K562 (cell line): ENCODE data around the gene PHPT1. TPM values are rescaled to one million over a fixed set of nuclear protein-coding genes. Genes with fewer than 3 reads are reported as not detected.

Experiments used
- CHCHD3 ChIP-seq: fragments of 250-450 bp; sonication (Bioruptor Pico); IDR thresholded peaks from 2 replicates; pipeline ENCODE4 v2.1.2; 2022; ENCODE audit warnings: mild to moderate bottlenecking
- DNMT1 ChIP-seq: fragments of 450-650 bp; IDR thresholded peaks from 2 replicates; pipeline ENCODE4 v1.6.1; 2016; ENCODE audit warnings: antibody characterized with exemption, mild to moderate bottlenecking
- E2F3 ChIP-seq: fragments of 250-450 bp; sonication (Bioruptor Pico); IDR thresholded peaks from 2 replicates; pipeline ENCODE4 v1.4.0; 2020; ENCODE audit warnings: mild to moderate bottlenecking
- ELF4 ChIP-seq: fragments of 450-650 bp; formaldehyde crosslinking; IDR thresholded peaks from 2 replicates; pipeline ENCODE4 v1.4.0; 2022; ENCODE audit warnings: missing genetic modification characterization
- MEF2A ChIP-seq: IDR thresholded peaks from 2 replicates; pipeline ENCODE4 v1.6.1; 2011; ENCODE audit warnings: low read depth, mild to moderate bottlenecking, low read length, moderate library complexity; ENCODE audit not compliant: control insufficient read depth
- RBM22 ChIP-seq: fragments of 200-400 bp; formaldehyde crosslinking; IDR thresholded peaks from 2 replicates; pipeline ENCODE4 v1.6.1; 2018; ENCODE audit warnings: low read length, low read depth; ENCODE audit not compliant: poor library complexity, severe bottlenecking
- SMAD2 ChIP-seq: fragments of 150-350 bp; IDR thresholded peaks from 2 replicates; pipeline ENCODE4 v1.6.1; 2014; ENCODE audit warnings: low read depth, mild to moderate bottlenecking, low read length
- ZC3H11A ChIP-seq: IDR thresholded peaks from 2 replicates; pipeline ENCODE4 v1.6.1; 2012; ENCODE audit warnings: low read depth, low read length, improper control_type of control experiment
- ZNF121 ChIP-seq: sonication (generic); formaldehyde crosslinking; conservative IDR thresholded peaks from 2 replicates; pipeline ENCODE4 v1.8.0; 2022; ENCODE audit warnings: missing genetic modification reagents
- ZNF324 ChIP-seq: fragments of 250-450 bp; sonication (Bioruptor Pico); IDR thresholded peaks from 2 replicates; pipeline ENCODE4 v1.4.0; 2020; ENCODE audit warnings: mild to moderate bottlenecking
- ZNF431 ChIP-seq: sonication (generic); formaldehyde crosslinking; IDR thresholded peaks from 2 replicates; pipeline ENCODE4 v1.8.0; 2022; ENCODE audit warnings: mild to moderate bottlenecking, missing genetic modification reagents
- polyA plus RNA-seq, 8 experiments: library from polyadenylated mRNA; depleted of rRNA in 4 of 8; stranded (reverse) in 5 of 8; unstranded in 3 of 8; fragments of >200 nt; fragmentation: Nextera tagmentation in 2 of 8; fragmentation: Illumina TruSeq in 1 of 8; extraction: Ambion mirVana in 2 of 8; extraction: Trizol in 1 of 8; gene quantifications; 2 replicates each; pipeline versions ENCODE4 v1.2.1 to v1.2.3, GENCODE V29; 2011 to 2014; ENCODE audit warnings: inconsistent platforms in 1 of 8, missing spikeins in 1 of 8
- total RNA-seq, 7 experiments: library from RNA; depleted of rRNA in 6 of 7; stranded (reverse); fragments of >200 nt in 6 of 7; fragmentation: Illumina TruSeq in 2 of 7; extraction: Trizol in 2 of 7; gene quantifications; 2 replicates each; pipeline versions ENCODE4 v1.2.1 to v1.2.3, GENCODE V29; 2011 to 2021; ENCODE audit warnings: low replicate concordance in 1 of 7
- TF ChIP-seq, protein P1 (sequence below): fragments of 250-450 bp; sonication (Bioruptor Pico); IDR thresholded peaks from 2 replicates; pipeline ENCODE4 v1.6.1; 2021; ENCODE audit warnings: mild to moderate bottlenecking
- TF ChIP-seq, protein P2 (sequence below): fragments of 250-450 bp; sonication (Bioruptor Pico); IDR thresholded peaks from 2 replicates; pipeline ENCODE4 v1.4.0; 2020
- TF ChIP-seq, protein P3 (sequence below): fragments of 450-650 bp; IDR thresholded peaks from 2 replicates; pipeline ENCODE4 v1.6.1; 2016; ENCODE audit warnings: borderline replicate concordance
- TF ChIP-seq, protein P4 (sequence below), 2 experiments: fragments of 150-350 bp in 1 of 2; IDR thresholded peaks; 2 replicates each; pipeline ENCODE4 v1.6.1; 2012 to 2016; ENCODE audit warnings: low read depth in 2 of 2, low read length in 2 of 2, mild to moderate bottlenecking in 1 of 2, moderate library complexity in 1 of 2

The PHPT1 gene
- total and polyA plus RNA-seq, 9 of the 15 experiments (the other 6 are each of a cell fraction or from before 2014, with no cell fraction given), result 20.9 to 166 (median 129) TPM

DNA sequence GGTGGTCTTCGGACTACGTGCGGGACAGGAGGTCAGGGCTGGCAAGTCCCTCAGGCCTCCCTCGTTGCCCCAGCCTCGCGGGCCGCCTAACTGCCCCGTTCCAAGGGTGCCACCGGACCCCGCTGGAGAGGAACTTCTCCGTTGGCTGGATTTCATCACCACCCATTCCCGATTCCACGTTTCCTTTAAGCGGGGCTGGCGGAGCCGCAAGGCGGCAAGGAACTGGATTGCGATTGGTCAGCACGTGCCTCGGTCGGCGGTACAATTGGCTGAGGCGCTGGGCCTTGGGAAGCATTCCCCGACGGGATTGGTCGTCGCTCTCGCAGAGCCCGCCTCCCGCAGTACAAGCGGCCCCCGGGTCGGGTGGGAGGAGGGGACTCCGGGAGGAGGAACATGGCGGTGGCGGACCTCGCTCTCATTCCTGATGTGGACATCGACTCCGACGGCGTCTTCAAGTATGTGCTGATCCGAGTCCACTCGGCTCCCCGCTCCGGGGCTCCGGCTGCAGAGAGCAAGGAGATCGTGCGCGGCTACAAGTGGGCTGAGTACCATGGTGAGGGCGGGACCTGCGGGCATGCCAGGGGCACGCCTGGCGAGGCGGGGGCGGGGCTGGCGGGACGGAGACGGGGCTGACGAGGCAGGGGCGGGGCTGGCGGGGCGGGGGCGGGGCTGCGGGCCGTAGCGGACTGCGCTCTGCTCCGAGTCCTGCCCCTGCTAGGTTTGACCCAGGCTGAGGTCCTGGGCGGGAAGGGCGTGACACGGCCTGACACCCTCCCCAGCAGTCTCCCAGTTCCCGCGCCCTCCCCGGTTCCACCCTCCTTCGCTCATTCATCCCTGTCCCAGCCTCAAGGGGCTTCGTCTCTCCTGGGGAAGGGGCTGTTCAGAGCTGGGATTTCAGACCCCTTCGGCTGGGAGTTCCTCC, at the start of gene PHPT1 (continued):
- TF ChIP-seq, protein P1, sequence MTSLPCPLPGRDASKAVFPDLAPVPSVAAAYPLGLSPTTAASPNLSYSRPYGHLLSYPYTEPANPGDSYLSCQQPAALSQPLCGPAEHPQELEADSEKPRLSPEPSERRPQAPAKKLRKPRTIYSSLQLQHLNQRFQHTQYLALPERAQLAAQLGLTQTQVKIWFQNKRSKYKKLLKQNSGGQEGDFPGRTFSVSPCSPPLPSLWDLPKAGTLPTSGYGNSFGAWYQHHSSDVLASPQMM (CRISPR knock-in tag), result no peak
- no peak for TF ChIP-seq SMAD2
- TF ChIP-seq RBM22, result no peak
- no peak for TF ChIP-seq DNMT1
- 0 out of 2 replicates have a peak, but pooled peaks have one; percentile 18 for TF ChIP-seq E2F3 (CRISPR knock-in tag)
- peak; percentile 79 for TF ChIP-seq ELF4
- TF ChIP-seq, protein P2, sequence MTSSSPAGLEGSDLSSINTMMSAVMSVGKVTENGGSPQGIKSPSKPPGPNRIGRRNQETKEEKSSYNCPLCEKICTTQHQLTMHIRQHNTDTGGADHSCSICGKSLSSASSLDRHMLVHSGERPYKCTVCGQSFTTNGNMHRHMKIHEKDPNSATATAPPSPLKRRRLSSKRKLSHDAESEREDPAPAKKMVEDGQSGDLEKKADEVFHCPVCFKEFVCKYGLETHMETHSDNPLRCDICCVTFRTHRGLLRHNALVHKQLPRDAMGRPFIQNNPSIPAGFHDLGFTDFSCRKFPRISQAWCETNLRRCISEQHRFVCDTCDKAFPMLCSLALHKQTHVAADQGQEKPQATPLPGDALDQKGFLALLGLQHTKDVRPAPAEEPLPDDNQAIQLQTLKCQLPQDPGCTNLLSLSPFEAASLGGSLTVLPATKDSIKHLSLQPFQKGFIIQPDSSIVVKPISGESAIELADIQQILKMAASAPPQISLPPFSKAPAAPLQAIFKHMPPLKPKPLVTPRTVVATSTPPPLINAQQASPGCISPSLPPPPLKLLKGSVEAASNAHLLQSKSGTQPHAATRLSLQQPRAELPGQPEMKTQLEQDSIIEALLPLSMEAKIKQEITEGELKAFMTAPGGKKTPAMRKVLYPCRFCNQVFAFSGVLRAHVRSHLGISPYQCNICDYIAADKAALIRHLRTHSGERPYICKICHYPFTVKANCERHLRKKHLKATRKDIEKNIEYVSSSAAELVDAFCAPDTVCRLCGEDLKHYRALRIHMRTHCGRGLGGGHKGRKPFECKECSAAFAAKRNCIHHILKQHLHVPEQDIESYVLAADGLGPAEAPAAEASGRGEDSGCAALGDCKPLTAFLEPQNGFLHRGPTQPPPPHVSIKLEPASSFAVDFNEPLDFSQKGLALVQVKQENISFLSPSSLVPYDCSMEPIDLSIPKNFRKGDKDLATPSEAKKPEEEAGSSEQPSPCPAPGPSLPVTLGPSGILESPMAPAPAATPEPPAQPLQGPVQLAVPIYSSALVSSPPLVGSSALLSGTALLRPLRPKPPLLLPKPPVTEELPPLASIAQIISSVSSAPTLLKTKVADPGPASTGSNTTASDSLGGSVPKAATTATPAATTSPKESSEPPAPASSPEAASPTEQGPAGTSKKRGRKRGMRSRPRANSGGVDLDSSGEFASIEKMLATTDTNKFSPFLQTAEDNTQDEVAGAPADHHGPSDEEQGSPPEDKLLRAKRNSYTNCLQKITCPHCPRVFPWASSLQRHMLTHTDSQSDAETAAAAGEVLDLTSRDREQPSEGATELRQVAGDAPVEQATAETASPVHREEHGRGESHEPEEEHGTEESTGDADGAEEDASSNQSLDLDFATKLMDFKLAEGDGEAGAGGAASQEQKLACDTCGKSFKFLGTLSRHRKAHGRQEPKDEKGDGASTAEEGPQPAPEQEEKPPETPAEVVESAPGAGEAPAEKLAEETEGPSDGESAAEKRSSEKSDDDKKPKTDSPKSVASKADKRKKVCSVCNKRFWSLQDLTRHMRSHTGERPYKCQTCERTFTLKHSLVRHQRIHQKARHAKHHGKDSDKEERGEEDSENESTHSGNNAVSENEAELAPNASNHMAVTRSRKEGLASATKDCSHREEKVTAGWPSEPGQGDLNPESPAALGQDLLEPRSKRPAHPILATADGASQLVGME, result 0 out of 2 replicates have a peak, but pooled peaks have one; percentile 19
- TF ChIP-seq, protein P3, sequence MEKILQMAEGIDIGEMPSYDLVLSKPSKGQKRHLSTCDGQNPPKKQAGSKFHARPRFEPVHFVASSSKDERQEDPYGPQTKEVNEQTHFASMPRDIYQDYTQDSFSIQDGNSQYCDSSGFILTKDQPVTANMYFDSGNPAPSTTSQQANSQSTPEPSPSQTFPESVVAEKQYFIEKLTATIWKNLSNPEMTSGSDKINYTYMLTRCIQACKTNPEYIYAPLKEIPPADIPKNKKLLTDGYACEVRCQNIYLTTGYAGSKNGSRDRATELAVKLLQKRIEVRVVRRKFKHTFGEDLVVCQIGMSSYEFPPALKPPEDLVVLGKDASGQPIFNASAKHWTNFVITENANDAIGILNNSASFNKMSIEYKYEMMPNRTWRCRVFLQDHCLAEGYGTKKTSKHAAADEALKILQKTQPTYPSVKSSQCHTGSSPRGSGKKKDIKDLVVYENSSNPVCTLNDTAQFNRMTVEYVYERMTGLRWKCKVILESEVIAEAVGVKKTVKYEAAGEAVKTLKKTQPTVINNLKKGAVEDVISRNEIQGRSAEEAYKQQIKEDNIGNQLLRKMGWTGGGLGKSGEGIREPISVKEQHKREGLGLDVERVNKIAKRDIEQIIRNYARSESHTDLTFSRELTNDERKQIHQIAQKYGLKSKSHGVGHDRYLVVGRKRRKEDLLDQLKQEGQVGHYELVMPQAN, result peak; percentile 69; the same call in 1 of the 2 replicates
- TF ChIP-seq ZNF431, result no peak; the same call in 1 of the 2 replicates
- TF ChIP-seq ZNF324, result 0 out of 2 replicates have a peak, but pooled peaks have one; percentile 15
- no peak for TF ChIP-seq MEF2A
- TF ChIP-seq CHCHD3 (CRISPR knock-in tag), result no peak
- no peak for TF ChIP-seq ZNF121 (CRISPR knock-in tag)
- TF ChIP-seq ZC3H11A, result no peak
- TF ChIP-seq, protein P4, sequence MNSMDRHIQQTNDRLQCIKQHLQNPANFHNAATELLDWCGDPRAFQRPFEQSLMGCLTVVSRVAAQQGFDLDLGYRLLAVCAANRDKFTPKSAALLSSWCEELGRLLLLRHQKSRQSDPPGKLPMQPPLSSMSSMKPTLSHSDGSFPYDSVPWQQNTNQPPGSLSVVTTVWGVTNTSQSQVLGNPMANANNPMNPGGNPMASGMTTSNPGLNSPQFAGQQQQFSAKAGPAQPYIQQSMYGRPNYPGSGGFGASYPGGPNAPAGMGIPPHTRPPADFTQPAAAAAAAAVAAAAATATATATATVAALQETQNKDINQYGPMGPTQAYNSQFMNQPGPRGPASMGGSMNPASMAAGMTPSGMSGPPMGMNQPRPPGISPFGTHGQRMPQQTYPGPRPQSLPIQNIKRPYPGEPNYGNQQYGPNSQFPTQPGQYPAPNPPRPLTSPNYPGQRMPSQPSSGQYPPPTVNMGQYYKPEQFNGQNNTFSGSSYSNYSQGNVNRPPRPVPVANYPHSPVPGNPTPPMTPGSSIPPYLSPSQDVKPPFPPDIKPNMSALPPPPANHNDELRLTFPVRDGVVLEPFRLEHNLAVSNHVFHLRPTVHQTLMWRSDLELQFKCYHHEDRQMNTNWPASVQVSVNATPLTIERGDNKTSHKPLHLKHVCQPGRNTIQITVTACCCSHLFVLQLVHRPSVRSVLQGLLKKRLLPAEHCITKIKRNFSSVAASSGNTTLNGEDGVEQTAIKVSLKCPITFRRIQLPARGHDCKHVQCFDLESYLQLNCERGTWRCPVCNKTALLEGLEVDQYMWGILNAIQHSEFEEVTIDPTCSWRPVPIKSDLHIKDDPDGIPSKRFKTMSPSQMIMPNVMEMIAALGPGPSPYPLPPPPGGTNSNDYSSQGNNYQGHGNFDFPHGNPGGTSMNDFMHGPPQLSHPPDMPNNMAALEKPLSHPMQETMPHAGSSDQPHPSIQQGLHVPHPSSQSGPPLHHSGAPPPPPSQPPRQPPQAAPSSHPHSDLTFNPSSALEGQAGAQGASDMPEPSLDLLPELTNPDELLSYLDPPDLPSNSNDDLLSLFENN (IDR thresholded peaks at IDR 0.05; ENCODE audit: low read depth in 2 of 2, low read length in 2 of 2), result no peak; a peak in 1 of 4 replicates
